Measurements from ENCODE around the gene DEDD. TPM values are rescaled to one million over a fixed set of nuclear protein-coding genes. Genes with fewer than 3 reads are reported as not detected.

Gene DEDD
- total and polyA plus RNA-seq, 2 donors (not counting 1 experiment from before 2014, with no cell fraction given), result 35.9 to 40.8 TPM

- Histone ChIP-seq H3K27me3 (replicated peaks in 1 of 4; ENCODE audit: control extremely low read depth in 1 of 4, control insufficient read depth in 3 of 4, insufficient read depth in 4 of 4, low read length in 3 of 4) (no peaks in the 10 kb centered on the region), H3K9ac (ENCODE audit: low read length) (no peak overlapping the region), H3K4me3 (ENCODE audit: control extremely low read depth in 1 of 5, extremely low read depth in 1 of 5, insufficient read depth in 1 of 5, low read depth in 2 of 5, low read length in 4 of 5) (no peak overlapping the region), H4K20me1 (ENCODE audit: control insufficient read depth, insufficient read depth, low read length, poor library complexity, severe bottlenecking) (no peaks in the 10 kb centered on the region), H2AFZ (ENCODE audit: insufficient read depth, low read depth, low read length, poor library complexity, severe bottlenecking) (no peak overlapping the region), H3K79me2 (ENCODE audit: control insufficient read depth, insufficient read depth, low read length) (no peaks in the 10 kb centered on the region), H3K9me3 (ENCODE audit: control extremely low read depth in 1 of 3, control insufficient read depth in 2 of 3, insufficient read depth in 1 of 3, low read length in 2 of 3) (no peaks in the 10 kb centered on the region), H3K27ac (ENCODE audit: low read length in 2 of 2) (no peak overlapping the region), H3K4me1 (ENCODE audit: control insufficient read depth in 2 of 2, insufficient read depth in 2 of 2, low read length in 2 of 2) (no peaks in the 10 kb centered on the region), H3K36me3 (replicated peaks in 1 of 2; ENCODE audit: control extremely low read depth in 1 of 2, control insufficient read depth in 1 of 2, extremely low read depth in 1 of 2, insufficient read depth in 2 of 2, low read length in 1 of 2) (no peaks in the 10 kb centered on the region), H3K4me2 (replicated peaks; ENCODE audit: low read depth, low read length, poor library complexity, severe bottlenecking) (no peak overlapping the region)
- H3K27me3 Mint-ChIP-seq, result peaks cover 4% of the 10 kb centered on the region
- H3K9me3 Mint-ChIP-seq (ENCODE audit: insufficient read depth), result no peaks in the 10 kb centered on the region
- ATAC-seq (ENCODE audit: low read depth), result no peak
- POLR2A ChIA-PET, result no interaction called here
- no peaks in the 10 kb centered on the region for H3K4me1 Mint-ChIP-seq
- no peak overlapping the region for H3K4me3 Mint-ChIP-seq
- intact Hi-C loops (cut with micrococcal nuclease), result no loop called here
- DNase-seq, result no peak
- H3K27ac Mint-ChIP-seq, result no peak overlapping the region
- CTCF ChIA-PET, result no interaction called here
- WGBS (ENCODE audit: insufficient coverage), result 93% methylated on average over 4 of the region's 5 CpGs
- TF ChIP-seq EZH2 (IDR thresholded peaks at IDR 0.05; ENCODE audit: borderline replicate concordance, insufficient read depth, low read depth, low read length, poor library complexity, severe bottlenecking) (no peak), CTCF (IDR thresholded peaks at IDR 0.05) (no peak)
Observed at GRCh38 chr1:161080441-161081405, 51.7 kb downstream of the DEDD start.
